ENCODE measurements around the gene CST9.

- TF ChIP-seq CTCF (IDR thresholded peaks at IDR 0.05; ENCODE audit: low read depth, low read length) (no peak), EZH2phosphoT487 (IDR thresholded peaks at IDR 0.05; ENCODE audit: low read depth) (no peak)
Measured at GRCh38 chr20:23652371-23652770, 46.7 kb upstream of the CST9 start.
